ENCODE data around the gene HDGFL2.

The HDGFL2 gene

GRCh38 chr19:4474514-4475022 is 2.5 kb downstream of the HDGFL2 start:
- Mint-ChIP-seq H3K27me3 (no peaks in the 10 kb centered on the region), H3K9me3 (ENCODE audit: low read depth) (no peaks in the 10 kb centered on the region), H3K4me1 (ENCODE audit: low read depth) (peaks cover 17% of the 10 kb centered on the region), H3K4me3 (peak overlapping the region; percentile 73), H3K27ac (peak overlapping the region; percentile 34), H3K36me3 (peaks cover 2% of the 10 kb centered on the region)

- Mint-ChIP-seq H3K9me3 (ENCODE audit: low read depth) (no peaks in the 10 kb centered on the region), H3K27me3 (no peaks in the 10 kb centered on the region), H3K4me3 (no peak overlapping the region), H3K36me3 (peaks cover 2% of the 10 kb centered on the region), H3K27ac (no peak overlapping the region), H3K4me1 (ENCODE audit: low read depth) (peaks cover 12% of the 10 kb centered on the region)
Observed at GRCh38 chr19:4477034-4477801, 5.1 kb downstream of the HDGFL2 start.

GRCh38 chr19:4482721-4483364 is 10.7 kb downstream of the HDGFL2 start:
- no peak overlapping the region for H3K27ac Mint-ChIP-seq
- H3K27me3 Mint-ChIP-seq, result no peaks in the 10 kb centered on the region
- no peak overlapping the region for H3K4me3 Mint-ChIP-seq
- H3K9me3 Mint-ChIP-seq (ENCODE audit: low read depth), result no peaks in the 10 kb centered on the region
- H3K36me3 Mint-ChIP-seq, result no peaks in the 10 kb centered on the region
- peaks cover 3% of the 10 kb centered on the region for H3K4me1 Mint-ChIP-seq (ENCODE audit: low read depth)

- Mint-ChIP-seq H3K27me3 (no peaks in the 10 kb centered on the region), H3K36me3 (no peaks in the 10 kb centered on the region), H3K4me3 (no peak overlapping the region), H3K4me1 (ENCODE audit: low read depth) (peaks cover 3% of the 10 kb centered on the region), H3K9me3 (ENCODE audit: low read depth) (no peaks in the 10 kb centered on the region), H3K27ac (no peak overlapping the region)
Observed at GRCh38 chr19:4483385-4483784, 11.3 kb downstream of the HDGFL2 start.

- peaks cover 3% of the 10 kb centered on the region for H3K4me1 Mint-ChIP-seq (ENCODE audit: low read depth)
- H3K36me3 Mint-ChIP-seq, result no peaks in the 10 kb centered on the region
- H3K27ac Mint-ChIP-seq, result no peak overlapping the region
- no peaks in the 10 kb centered on the region for H3K9me3 Mint-ChIP-seq (ENCODE audit: low read depth)
- no peak overlapping the region for H3K4me3 Mint-ChIP-seq
- no peaks in the 10 kb centered on the region for H3K27me3 Mint-ChIP-seq
Observed at GRCh38 chr19:4487572-4487971, 15.5 kb downstream of the HDGFL2 start.

- H3K36me3 Mint-ChIP-seq, result no peaks in the 10 kb centered on the region
- H3K27me3 Mint-ChIP-seq, result no peaks in the 10 kb centered on the region
- H3K9me3 Mint-ChIP-seq (ENCODE audit: low read depth), result no peaks in the 10 kb centered on the region
- H3K4me1 Mint-ChIP-seq (ENCODE audit: low read depth), result peaks cover 3% of the 10 kb centered on the region
- no peak overlapping the region for H3K27ac Mint-ChIP-seq
- no peak overlapping the region for H3K4me3 Mint-ChIP-seq
Observed at GRCh38 chr19:4488496-4488895, 16.4 kb downstream of the HDGFL2 start.

GRCh38 chr19:4491446-4491845 is 19.3 kb downstream of the HDGFL2 start:
- Mint-ChIP-seq H3K36me3 (no peaks in the 10 kb centered on the region), H3K4me1 (ENCODE audit: low read depth) (peaks cover 1% of the 10 kb centered on the region), H3K4me3 (no peak overlapping the region), H3K27me3 (no peaks in the 10 kb centered on the region), H3K9me3 (ENCODE audit: low read depth) (no peaks in the 10 kb centered on the region), H3K27ac (no peak overlapping the region)

- no peaks in the 10 kb centered on the region for H3K27me3 Mint-ChIP-seq
Observed at GRCh38 chr19:4492337-4493103, 20.4 kb downstream of the HDGFL2 start.

GRCh38 chr19:4493104-4493928 is 21.2 kb downstream of the HDGFL2 start:
- Mint-ChIP-seq H3K27ac (no peak overlapping the region), H3K9me3 (ENCODE audit: low read depth) (no peaks in the 10 kb centered on the region), H3K27me3 (no peaks in the 10 kb centered on the region), H3K4me1 (ENCODE audit: low read depth) (no peaks in the 10 kb centered on the region), H3K36me3 (no peaks in the 10 kb centered on the region), H3K4me3 (no peak overlapping the region)

More at GRCh38 chr19:4492337-4493103, 20.4 kb downstream of the HDGFL2 start:
- Mint-ChIP-seq H3K4me3 (no peak overlapping the region), H3K9me3 (ENCODE audit: low read depth) (no peaks in the 10 kb centered on the region), H3K27ac (no peak overlapping the region), H3K4me1 (ENCODE audit: low read depth) (peaks cover under 1% of the 10 kb centered on the region), H3K36me3 (no peaks in the 10 kb centered on the region)

- H3K27ac Mint-ChIP-seq, result no peak overlapping the region
- no peaks in the 10 kb centered on the region for H3K9me3 Mint-ChIP-seq (ENCODE audit: low read depth)
- H3K36me3 Mint-ChIP-seq, result no peaks in the 10 kb centered on the region
- H3K27me3 Mint-ChIP-seq, result no peaks in the 10 kb centered on the region
- H3K4me1 Mint-ChIP-seq (ENCODE audit: low read depth), result no peaks in the 10 kb centered on the region
- H3K4me3 Mint-ChIP-seq, result no peak overlapping the region
Observed at GRCh38 chr19:4493929-4494690, 22.0 kb downstream of the HDGFL2 start.

GRCh38 chr19:4494691-4495064 is 22.6 kb downstream of the HDGFL2 start:
- H3K27ac Mint-ChIP-seq, result no peak overlapping the region
- no peak overlapping the region for H3K4me3 Mint-ChIP-seq
- H3K27me3 Mint-ChIP-seq, result no peaks in the 10 kb centered on the region
- no peaks in the 10 kb centered on the region for H3K36me3 Mint-ChIP-seq
- H3K9me3 Mint-ChIP-seq (ENCODE audit: low read depth), result no peaks in the 10 kb centered on the region
- H3K4me1 Mint-ChIP-seq (ENCODE audit: low read depth), result no peaks in the 10 kb centered on the region

GRCh38 chr19:4495471-4495870 is 23.4 kb downstream of the HDGFL2 start:
- no peak overlapping the region for H3K27ac Mint-ChIP-seq
- no peak overlapping the region for H3K4me3 Mint-ChIP-seq
- H3K4me1 Mint-ChIP-seq (ENCODE audit: low read depth), result no peaks in the 10 kb centered on the region
- H3K36me3 Mint-ChIP-seq, result no peaks in the 10 kb centered on the region
- H3K9me3 Mint-ChIP-seq (ENCODE audit: low read depth), result no peaks in the 10 kb centered on the region
- H3K27me3 Mint-ChIP-seq, result no peaks in the 10 kb centered on the region

GRCh38 chr19:4496304-4496703 is 24.2 kb downstream of the HDGFL2 start:
- no peaks in the 10 kb centered on the region for H3K27me3 Mint-ChIP-seq
- no peaks in the 10 kb centered on the region for H3K9me3 Mint-ChIP-seq (ENCODE audit: low read depth)
- H3K4me1 Mint-ChIP-seq (ENCODE audit: low read depth), result no peaks in the 10 kb centered on the region
- H3K36me3 Mint-ChIP-seq, result no peaks in the 10 kb centered on the region
- no peak overlapping the region for H3K4me3 Mint-ChIP-seq
- H3K27ac Mint-ChIP-seq, result no peak overlapping the region

Measured in activated naive CD8-positive, alpha-beta T cell (primary cell).